Activated naive CD8-positive, alpha-beta T cell treated with anti-CD3 and anti-CD28 coated beads, Interleukin-2, amount 50 U/mL, for 16 hours (primary cell): ENCODE measurements around the gene RAB3B.
"Not testable (repeated sequence)": the region's sequence is repeated elsewhere in the genome, so short reads cannot be mapped to it uniquely, and the experiment has no call there.

Source experiments
- DNase-seq: peaks from one replicate; pipeline ENCODE4 v3.0.0-alpha.2; 2020; ENCODE audit warnings: low read depth, low spot score

RAB3B gene

GRCh38 chr1:51990478-51990965, at the start of gene RAB3B:
RAB3B (minus strand) TSS chr1:51990700; CDS start chr1:51977117, 13,583 bp downstream.
- DNase-seq, result peak; percentile 74

GRCh38 chr1:52037909-52038308, 47.4 kb upstream of the RAB3B start:
- DNase-seq, result no peak

GRCh38 chr1:52037402-52037814, 46.9 kb upstream of the RAB3B start:
- DNase-seq, result no peak

- no peak for DNase-seq
These were observed 43.5 kb upstream of the RAB3B start for GRCh38 chr1:52034050-52034384.

GRCh38 chr1:52033190-52034049, 42.9 kb upstream of the RAB3B start, which contains the start of gene KTI12:
KTI12 (minus strand) TSS chr1:52033810; CDS start chr1:52033761, 49 bp downstream.
- DNase-seq, result peak; percentile 72

GRCh38 chr1:52032785-52033131, 42.3 kb upstream of the RAB3B start:
- no peak for DNase-seq

- no peak for DNase-seq
These were observed 41.8 kb upstream of the RAB3B start for GRCh38 chr1:52032124-52032784.

- DNase-seq, result not testable (repeated sequence)
These were observed 38.3 kb upstream of the RAB3B start for GRCh38 chr1:52028839-52029238.

- no peak for DNase-seq
These were observed 37.8 kb upstream of the RAB3B start for GRCh38 chr1:52028328-52028727.

GRCh38 chr1:52026278-52026677, 35.8 kb upstream of the RAB3B start:
- DNase-seq, result no peak

- DNase-seq, result no peak
These were observed 31.6 kb upstream of the RAB3B start for GRCh38 chr1:52022133-52022532.

- no peak for DNase-seq
These were observed 17.7 kb upstream of the RAB3B start for GRCh38 chr1:52008071-52008809.

- no peak for DNase-seq
These were observed 16.9 kb upstream of the RAB3B start for GRCh38 chr1:52007215-52008002.

GRCh38 chr1:52006081-52006553, 15.6 kb upstream of the RAB3B start:
- not testable (repeated sequence) for DNase-seq

GRCh38 chr1:52005548-52005947, 15.0 kb upstream of the RAB3B start:
- not testable (repeated sequence) for DNase-seq

- DNase-seq, result no peak
These were observed 13.4 kb upstream of the RAB3B start for GRCh38 chr1:52003877-52004276.

GRCh38 chr1:52002038-52002917, 11.8 kb upstream of the RAB3B start:
- peak; percentile 47 for DNase-seq

GRCh38 chr1:51998701-51999100, 8.2 kb upstream of the RAB3B start:
- no peak for DNase-seq

- no peak for DNase-seq
These were observed 7.5 kb upstream of the RAB3B start for GRCh38 chr1:51997974-51998382.
